ENCODE data around the gene NCOA3. TPM values are rescaled to one million over a fixed set of nuclear protein-coding genes. Genes with fewer than 3 reads are reported as not detected.

Gene NCOA3
- total RNA-seq, 1 donor from 2014 or later: 24.6 TPM

- H3K4me3 Mint-ChIP-seq (ENCODE audit: unreplicated experiment): no peak overlapping the region
- TF ChIP-seq, protein P1, sequence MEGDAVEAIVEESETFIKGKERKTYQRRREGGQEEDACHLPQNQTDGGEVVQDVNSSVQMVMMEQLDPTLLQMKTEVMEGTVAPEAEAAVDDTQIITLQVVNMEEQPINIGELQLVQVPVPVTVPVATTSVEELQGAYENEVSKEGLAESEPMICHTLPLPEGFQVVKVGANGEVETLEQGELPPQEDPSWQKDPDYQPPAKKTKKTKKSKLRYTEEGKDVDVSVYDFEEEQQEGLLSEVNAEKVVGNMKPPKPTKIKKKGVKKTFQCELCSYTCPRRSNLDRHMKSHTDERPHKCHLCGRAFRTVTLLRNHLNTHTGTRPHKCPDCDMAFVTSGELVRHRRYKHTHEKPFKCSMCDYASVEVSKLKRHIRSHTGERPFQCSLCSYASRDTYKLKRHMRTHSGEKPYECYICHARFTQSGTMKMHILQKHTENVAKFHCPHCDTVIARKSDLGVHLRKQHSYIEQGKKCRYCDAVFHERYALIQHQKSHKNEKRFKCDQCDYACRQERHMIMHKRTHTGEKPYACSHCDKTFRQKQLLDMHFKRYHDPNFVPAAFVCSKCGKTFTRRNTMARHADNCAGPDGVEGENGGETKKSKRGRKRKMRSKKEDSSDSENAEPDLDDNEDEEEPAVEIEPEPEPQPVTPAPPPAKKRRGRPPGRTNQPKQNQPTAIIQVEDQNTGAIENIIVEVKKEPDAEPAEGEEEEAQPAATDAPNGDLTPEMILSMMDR (IDR thresholded peaks at IDR 0.05; ENCODE audit: partially characterized antibody, unreplicated experiment): no peak
- no peaks in the 10 kb centered on the region for H3K9me3 Mint-ChIP-seq (ENCODE audit: unreplicated experiment)
- H3K4me1 Mint-ChIP-seq (ENCODE audit: low read depth, unreplicated experiment): no peaks in the 10 kb centered on the region
- H3K27me3 Mint-ChIP-seq (ENCODE audit: unreplicated experiment): no peaks in the 10 kb centered on the region
- no peaks in the 10 kb centered on the region for H3K36me3 Mint-ChIP-seq (ENCODE audit: unreplicated experiment)
- no peak for DNase-seq
- H3K27ac Mint-ChIP-seq (ENCODE audit: unreplicated experiment): no peak overlapping the region
Observed at GRCh38 chr20:47533518-47534062, 31.9 kb downstream of the NCOA3 start.

- no peaks in the 10 kb centered on the region for H3K36me3 Mint-ChIP-seq (ENCODE audit: unreplicated experiment)
- no peak overlapping the region for H3K4me3 Mint-ChIP-seq (ENCODE audit: unreplicated experiment)
- TF ChIP-seq, protein P1 (IDR thresholded peaks at IDR 0.05; ENCODE audit: partially characterized antibody, unreplicated experiment): no peak
- no peaks in the 10 kb centered on the region for H3K4me1 Mint-ChIP-seq (ENCODE audit: low read depth, unreplicated experiment)
- H3K27me3 Mint-ChIP-seq (ENCODE audit: unreplicated experiment): no peaks in the 10 kb centered on the region
- no peak for DNase-seq
- H3K9me3 Mint-ChIP-seq (ENCODE audit: unreplicated experiment): no peaks in the 10 kb centered on the region
- no peak overlapping the region for H3K27ac Mint-ChIP-seq (ENCODE audit: unreplicated experiment)
Observed at GRCh38 chr20:47534405-47534804, 32.7 kb downstream of the NCOA3 start.

GRCh38 chr20:47535088-47535487, 33.4 kb downstream of the NCOA3 start:
- TF ChIP-seq, protein P1 (IDR thresholded peaks at IDR 0.05; ENCODE audit: partially characterized antibody, unreplicated experiment): no peak
- H3K9me3 Mint-ChIP-seq (ENCODE audit: unreplicated experiment): no peaks in the 10 kb centered on the region
- H3K4me1 Mint-ChIP-seq (ENCODE audit: low read depth, unreplicated experiment): no peaks in the 10 kb centered on the region
- no peaks in the 10 kb centered on the region for H3K27me3 Mint-ChIP-seq (ENCODE audit: unreplicated experiment)
- no peak overlapping the region for H3K27ac Mint-ChIP-seq (ENCODE audit: unreplicated experiment)
- no peak overlapping the region for H3K4me3 Mint-ChIP-seq (ENCODE audit: unreplicated experiment)
- DNase-seq: peak; percentile 22
- no peaks in the 10 kb centered on the region for H3K36me3 Mint-ChIP-seq (ENCODE audit: unreplicated experiment)

DNA sequence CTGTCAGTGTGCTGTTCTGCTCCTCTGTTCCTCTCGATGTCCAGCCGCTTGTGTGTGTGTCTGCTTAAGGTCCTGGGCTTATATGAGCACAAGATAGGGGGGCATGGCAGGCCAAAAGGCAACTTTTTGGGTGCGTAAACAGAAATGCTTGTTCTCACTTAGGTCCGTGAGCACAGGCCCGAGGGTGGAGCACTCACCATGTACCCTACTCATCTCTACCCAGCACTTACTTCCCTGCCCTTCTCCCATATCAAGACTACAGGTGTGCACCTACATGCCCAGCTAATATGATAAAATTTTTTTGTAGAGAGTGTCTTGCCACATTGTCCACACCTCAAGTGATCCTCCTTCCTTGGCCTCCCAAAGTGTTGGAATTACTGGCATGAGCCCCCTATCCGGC, 34.3 kb downstream of the NCOA3 start:
- no peaks in the 10 kb centered on the region for H3K27me3 Mint-ChIP-seq (ENCODE audit: unreplicated experiment)
- no peaks in the 10 kb centered on the region for H3K4me1 Mint-ChIP-seq (ENCODE audit: low read depth, unreplicated experiment)

More for the DNA sequence above, 34.3 kb downstream of the NCOA3 start:
- TF ChIP-seq, protein P1 (IDR thresholded peaks at IDR 0.05; ENCODE audit: partially characterized antibody, unreplicated experiment): no peak
- no peaks in the 10 kb centered on the region for H3K9me3 Mint-ChIP-seq (ENCODE audit: unreplicated experiment)
- DNase-seq: no peak
- no peak overlapping the region for H3K27ac Mint-ChIP-seq (ENCODE audit: unreplicated experiment)
- H3K4me3 Mint-ChIP-seq (ENCODE audit: unreplicated experiment): no peak overlapping the region
- no peaks in the 10 kb centered on the region for H3K36me3 Mint-ChIP-seq (ENCODE audit: unreplicated experiment)

All from glutamatergic neuron (in vitro differentiated cells).